H1 (cell line): ENCODE measurements around the gene PNCK.

ENCODE experiments used
- BACH1 ChIP-seq: IDR thresholded peaks from 2 replicates; pipeline ENCODE4 v1.6.1; 2012; ENCODE audit warnings: low read length, improper control_type of control experiment
- POLR2A ChIP-seq, 2 experiments: IDR thresholded peaks; 1 replicate in 1 of 2; 2 replicates in 1 of 2; pipeline ENCODE4 v1.6.1; 2011; ENCODE audit warnings: low read depth in 2 of 2, low read length in 2 of 2, mild to moderate bottlenecking in 2 of 2; ENCODE audit errors: control extremely low read depth in 1 of 2
- POLR2AphosphoS5 ChIP-seq: IDR thresholded peaks from 2 replicates; pipeline ENCODE4 v1.6.1; 2011; ENCODE audit warnings: low read depth, low read length
- RFX5 ChIP-seq: IDR thresholded peaks from 2 replicates; pipeline ENCODE4 v1.6.1; 2011; ENCODE audit warnings: low read depth, low read length, improper control_type of control experiment, borderline replicate concordance
- SIX5 ChIP-seq: IDR thresholded peaks from 2 replicates; pipeline ENCODE4 v1.6.1; 2011; ENCODE audit warnings: mild to moderate bottlenecking, low read depth, low read length
- SRF ChIP-seq: IDR thresholded peaks from 2 replicates; pipeline ENCODE4 v1.6.1; 2011; ENCODE audit warnings: mild to moderate bottlenecking, low read depth, low read length, moderate library complexity
- TAF7 ChIP-seq: optimal IDR thresholded peaks from 2 replicates; pipeline ENCODE3; 2011; ENCODE audit warnings: low read depth, mild to moderate bottlenecking, inconsistent platforms, low read length, moderate library complexity, borderline replicate concordance
- TEAD4 ChIP-seq: IDR thresholded peaks from 2 replicates; pipeline ENCODE4 v1.6.1; 2012; ENCODE audit warnings: low read depth, low read length, inconsistent platforms, mixed read lengths
- YY1 ChIP-seq: IDR thresholded peaks from 2 replicates; pipeline ENCODE4 v1.6.1; 2011; ENCODE audit warnings: low read depth, mild to moderate bottlenecking, low read length
- TF ChIP-seq, protein P1 (sequence below), 3 experiments: IDR thresholded peaks; 1 replicate in 2 of 3; 2 replicates in 1 of 3; pipeline versions ENCODE4 v1.5.1 to v1.6.1; 2011; ENCODE audit warnings: low read length in 3 of 3, mild to moderate bottlenecking in 3 of 3, inconsistent platforms in 2 of 3, low read depth in 1 of 3, moderate library complexity in 1 of 3; ENCODE audit not compliant: insufficient read depth in 1 of 3; ENCODE audit errors: control extremely low read depth in 1 of 3
- TF ChIP-seq, protein P2 (sequence below): IDR thresholded peaks from 2 replicates; pipeline ENCODE4 v1.6.1; 2011; ENCODE audit warnings: low read length, improper control_type of control experiment
- TF ChIP-seq, protein P3 (sequence below): IDR thresholded peaks from 2 replicates; pipeline ENCODE4 v1.6.1; 2012; ENCODE audit warnings: inconsistent platforms
- TF ChIP-seq, protein P4 (sequence below): IDR thresholded peaks from 2 replicates; pipeline ENCODE4 v1.6.1; 2012; ENCODE audit warnings: low read length, inconsistent platforms

DNA sequence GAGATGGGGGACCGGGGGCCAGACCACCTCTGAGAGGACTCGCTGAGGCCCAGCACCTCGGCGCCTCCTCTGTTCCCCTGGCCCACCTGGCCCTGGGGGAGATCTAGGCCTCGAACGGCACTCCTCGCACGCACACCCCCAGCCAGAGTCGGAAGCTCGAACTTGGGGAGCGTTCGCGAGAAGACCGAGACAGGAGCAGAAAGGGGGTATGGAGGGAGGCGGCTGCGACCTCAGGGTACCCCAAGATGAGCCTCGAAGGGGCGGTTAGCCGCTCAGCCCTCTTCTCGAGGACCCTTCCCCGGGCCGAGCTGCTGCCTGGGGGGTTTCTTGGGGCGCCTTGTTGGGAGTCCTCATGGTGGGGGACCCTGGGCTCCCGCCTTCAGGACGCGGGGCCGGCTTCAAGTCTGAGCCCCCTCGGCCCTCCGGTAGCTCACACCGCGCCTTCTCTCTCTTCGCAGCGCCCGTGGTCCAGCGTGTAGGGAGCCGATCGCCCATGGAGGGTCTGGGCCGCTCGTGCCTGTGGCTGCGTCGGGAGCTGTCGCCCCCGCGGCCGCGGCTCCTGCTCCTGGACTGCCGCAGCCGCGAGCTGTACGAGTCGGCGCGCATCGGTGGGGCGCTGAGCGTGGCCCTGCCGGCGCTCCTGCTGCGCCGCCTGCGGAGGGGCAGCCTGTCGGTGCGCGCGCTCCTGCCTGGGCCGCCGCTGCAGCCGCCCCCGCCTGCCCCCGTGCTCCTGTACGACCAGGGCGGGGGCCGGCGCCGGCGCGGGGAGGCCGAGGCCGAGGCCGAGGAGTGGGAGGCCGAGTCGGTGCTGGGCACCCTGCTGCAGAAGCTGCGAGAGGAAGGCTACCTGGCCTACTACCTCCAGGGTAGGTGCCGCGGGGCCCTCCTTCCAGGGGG lies 25.9 kb downstream of the PNCK start:
- TF ChIP-seq, protein P1, sequence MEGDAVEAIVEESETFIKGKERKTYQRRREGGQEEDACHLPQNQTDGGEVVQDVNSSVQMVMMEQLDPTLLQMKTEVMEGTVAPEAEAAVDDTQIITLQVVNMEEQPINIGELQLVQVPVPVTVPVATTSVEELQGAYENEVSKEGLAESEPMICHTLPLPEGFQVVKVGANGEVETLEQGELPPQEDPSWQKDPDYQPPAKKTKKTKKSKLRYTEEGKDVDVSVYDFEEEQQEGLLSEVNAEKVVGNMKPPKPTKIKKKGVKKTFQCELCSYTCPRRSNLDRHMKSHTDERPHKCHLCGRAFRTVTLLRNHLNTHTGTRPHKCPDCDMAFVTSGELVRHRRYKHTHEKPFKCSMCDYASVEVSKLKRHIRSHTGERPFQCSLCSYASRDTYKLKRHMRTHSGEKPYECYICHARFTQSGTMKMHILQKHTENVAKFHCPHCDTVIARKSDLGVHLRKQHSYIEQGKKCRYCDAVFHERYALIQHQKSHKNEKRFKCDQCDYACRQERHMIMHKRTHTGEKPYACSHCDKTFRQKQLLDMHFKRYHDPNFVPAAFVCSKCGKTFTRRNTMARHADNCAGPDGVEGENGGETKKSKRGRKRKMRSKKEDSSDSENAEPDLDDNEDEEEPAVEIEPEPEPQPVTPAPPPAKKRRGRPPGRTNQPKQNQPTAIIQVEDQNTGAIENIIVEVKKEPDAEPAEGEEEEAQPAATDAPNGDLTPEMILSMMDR (IDR thresholded peaks at IDR 0.05; ENCODE audit: control extremely low read depth in 1 of 3, insufficient read depth in 1 of 3, low read depth in 1 of 3, low read length in 3 of 3): no peak
- TF ChIP-seq, protein P2, sequence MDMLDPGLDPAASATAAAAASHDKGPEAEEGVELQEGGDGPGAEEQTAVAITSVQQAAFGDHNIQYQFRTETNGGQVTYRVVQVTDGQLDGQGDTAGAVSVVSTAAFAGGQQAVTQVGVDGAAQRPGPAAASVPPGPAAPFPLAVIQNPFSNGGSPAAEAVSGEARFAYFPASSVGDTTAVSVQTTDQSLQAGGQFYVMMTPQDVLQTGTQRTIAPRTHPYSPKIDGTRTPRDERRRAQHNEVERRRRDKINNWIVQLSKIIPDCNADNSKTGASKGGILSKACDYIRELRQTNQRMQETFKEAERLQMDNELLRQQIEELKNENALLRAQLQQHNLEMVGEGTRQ: no peak
- TF ChIP-seq POLR2A (IDR thresholded peaks at IDR 0.05; ENCODE audit: control extremely low read depth in 1 of 2, low read depth in 2 of 2, low read length in 2 of 2) (no peak), BACH1 (no peak), TAF7 (no peak), RFX5 (no peak), YY1 (no peak), SIX5 (no peak), TEAD4 (no peak), SRF (no peak), POLR2AphosphoS5 (no peak)
- TF ChIP-seq, protein P3, sequence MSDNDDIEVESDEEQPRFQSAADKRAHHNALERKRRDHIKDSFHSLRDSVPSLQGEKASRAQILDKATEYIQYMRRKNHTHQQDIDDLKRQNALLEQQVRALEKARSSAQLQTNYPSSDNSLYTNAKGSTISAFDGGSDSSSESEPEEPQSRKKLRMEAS: no peak
- TF ChIP-seq, protein P4, sequence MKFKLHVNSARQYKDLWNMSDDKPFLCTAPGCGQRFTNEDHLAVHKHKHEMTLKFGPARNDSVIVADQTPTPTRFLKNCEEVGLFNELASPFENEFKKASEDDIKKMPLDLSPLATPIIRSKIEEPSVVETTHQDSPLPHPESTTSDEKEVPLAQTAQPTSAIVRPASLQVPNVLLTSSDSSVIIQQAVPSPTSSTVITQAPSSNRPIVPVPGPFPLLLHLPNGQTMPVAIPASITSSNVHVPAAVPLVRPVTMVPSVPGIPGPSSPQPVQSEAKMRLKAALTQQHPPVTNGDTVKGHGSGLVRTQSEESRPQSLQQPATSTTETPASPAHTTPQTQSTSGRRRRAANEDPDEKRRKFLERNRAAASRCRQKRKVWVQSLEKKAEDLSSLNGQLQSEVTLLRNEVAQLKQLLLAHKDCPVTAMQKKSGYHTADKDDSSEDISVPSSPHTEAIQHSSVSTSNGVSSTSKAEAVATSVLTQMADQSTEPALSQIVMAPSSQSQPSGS: no peak
